ENCODE data around the gene GRK5.

DNA sequence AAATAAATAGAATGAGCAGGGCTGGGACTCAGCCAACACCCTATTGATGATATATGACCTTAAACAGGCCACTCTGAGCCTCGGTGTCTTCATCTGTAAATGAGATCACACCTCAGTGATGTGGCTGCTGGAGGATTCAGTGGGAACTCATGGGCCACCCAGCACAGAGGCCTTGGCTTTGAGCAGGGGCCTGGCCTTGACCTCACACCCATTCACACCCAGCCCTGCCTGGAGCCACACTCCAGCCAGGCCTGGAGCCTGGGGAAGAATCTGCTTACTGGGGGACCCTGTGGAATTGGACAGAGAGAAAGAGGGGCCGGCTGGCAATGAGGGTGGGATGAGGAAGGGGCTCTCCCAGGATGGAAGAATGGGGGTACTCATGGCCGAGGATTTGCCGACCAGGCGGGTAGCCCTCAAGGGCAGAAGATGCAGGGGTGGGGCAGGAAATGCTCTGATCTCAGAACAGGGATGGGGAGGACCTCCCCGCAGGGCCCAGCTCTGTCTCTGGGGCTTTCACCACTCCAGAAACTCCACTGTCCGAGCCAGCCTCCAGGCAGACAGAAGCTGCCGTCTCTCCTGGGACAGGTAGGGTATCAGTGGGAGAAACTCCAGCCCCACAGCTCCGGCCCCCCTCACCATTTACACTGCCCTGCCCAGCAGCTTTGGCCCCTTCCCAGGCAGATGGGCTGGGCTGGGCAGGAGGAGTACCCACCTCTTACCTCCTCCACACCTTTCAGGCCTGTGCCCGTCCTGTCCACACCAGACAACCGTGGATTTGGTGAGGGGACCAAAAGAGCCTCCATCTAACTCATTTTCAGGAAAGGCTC lies 253.2 kb downstream of the GRK5 start:
- TF ChIP-seq, protein P1, sequence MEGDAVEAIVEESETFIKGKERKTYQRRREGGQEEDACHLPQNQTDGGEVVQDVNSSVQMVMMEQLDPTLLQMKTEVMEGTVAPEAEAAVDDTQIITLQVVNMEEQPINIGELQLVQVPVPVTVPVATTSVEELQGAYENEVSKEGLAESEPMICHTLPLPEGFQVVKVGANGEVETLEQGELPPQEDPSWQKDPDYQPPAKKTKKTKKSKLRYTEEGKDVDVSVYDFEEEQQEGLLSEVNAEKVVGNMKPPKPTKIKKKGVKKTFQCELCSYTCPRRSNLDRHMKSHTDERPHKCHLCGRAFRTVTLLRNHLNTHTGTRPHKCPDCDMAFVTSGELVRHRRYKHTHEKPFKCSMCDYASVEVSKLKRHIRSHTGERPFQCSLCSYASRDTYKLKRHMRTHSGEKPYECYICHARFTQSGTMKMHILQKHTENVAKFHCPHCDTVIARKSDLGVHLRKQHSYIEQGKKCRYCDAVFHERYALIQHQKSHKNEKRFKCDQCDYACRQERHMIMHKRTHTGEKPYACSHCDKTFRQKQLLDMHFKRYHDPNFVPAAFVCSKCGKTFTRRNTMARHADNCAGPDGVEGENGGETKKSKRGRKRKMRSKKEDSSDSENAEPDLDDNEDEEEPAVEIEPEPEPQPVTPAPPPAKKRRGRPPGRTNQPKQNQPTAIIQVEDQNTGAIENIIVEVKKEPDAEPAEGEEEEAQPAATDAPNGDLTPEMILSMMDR (IDR thresholded peaks at IDR 0.05 in 4 of 5, conservative IDR thresholded peaks at IDR 0.05 in 1 of 5), result no peak
- no peak for TF ChIP-seq POLR2A (IDR thresholded peaks at IDR 0.05)
